Activated CD4-positive, alpha-beta T cell treated with anti-CD3 and anti-CD28 coated beads, Interleukin-2, amount 50 U/mL, for 48 hours (primary cell): Measurements from ENCODE around the gene GRHL1.
"Not testable (repeated sequence)": the region's sequence is repeated elsewhere in the genome, so short reads cannot be mapped to it uniquely, and the experiment has no call there.

Experiments
- DNase-seq, 2 experiments: peaks; one replicate each; pipeline ENCODE4 v3.0.0-alpha.2; 2020

The GRHL1 gene

DNA sequence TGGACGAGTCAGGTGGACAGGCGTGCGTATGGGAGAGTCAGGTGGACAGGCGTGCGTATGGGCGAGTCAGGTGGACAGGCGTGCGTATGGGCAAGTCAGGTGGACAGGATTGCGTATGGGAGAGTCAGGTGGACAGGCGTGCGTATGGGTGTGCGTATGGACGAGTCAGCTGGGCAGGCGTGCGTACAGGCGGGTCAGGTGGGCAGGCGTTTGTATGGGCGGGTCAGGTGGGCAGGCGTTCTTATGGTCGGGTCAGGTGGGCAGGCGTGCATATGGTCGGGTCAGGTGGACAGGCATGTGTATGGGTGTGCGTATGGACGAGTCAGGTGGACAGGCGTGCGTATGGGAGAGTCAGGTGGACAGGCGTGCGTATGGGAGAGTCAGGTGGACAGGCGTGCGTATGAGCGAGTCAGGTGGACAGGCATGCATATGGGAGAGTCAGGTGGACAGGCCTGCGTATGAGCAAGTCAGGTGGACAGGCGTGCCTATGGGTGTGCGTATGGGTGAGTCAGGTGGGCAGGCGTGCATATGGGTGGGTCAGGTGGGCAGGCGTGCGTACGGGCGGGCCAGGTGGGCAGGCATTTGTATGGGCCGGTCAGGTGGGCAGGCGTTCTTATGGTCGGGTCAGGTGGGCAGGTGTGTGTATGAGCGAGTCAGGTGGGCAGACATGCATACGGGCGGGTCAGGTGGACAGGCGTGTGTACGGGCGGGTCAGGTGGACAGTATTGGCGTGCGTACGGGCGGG is 59.5 kb downstream of the GRHL1 start:
- DNase-seq: not testable (repeated sequence)

DNA sequence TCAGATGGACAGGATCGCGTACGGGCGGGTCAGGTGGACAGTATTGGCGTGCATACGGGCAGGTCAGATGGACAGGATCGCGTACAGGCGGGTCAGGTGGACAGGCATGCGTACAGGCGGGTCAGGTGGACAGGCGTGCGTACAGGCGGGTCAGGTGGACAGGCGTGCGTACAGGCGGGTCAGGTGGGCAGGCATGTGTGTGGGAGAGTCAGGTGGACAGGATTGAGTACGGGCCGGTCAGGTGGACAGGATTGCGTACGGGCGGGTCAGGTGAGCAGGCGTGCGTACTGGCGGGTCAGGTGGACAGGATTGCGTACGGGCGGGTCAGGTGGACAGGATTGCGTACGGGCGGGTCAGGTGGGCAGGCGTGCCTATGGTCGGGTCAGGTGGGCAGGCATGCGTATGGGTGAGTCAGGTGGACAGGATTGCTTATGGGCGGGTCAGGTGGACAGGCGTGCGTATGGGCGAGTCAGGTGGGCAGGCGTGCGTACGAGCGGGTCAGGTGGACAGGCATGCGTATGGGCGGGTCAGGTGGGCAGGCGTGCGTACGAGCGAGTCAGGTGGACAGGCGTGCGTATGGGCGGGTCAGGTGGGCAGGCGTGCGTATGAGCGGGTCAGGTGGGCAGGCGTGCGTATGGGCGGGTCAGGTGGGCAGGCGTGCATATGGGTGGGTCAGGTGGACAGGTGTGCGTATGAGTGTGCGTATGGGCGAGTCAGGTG is 60.3 kb downstream of the GRHL1 start:
- not testable (repeated sequence) for DNase-seq

DNA sequence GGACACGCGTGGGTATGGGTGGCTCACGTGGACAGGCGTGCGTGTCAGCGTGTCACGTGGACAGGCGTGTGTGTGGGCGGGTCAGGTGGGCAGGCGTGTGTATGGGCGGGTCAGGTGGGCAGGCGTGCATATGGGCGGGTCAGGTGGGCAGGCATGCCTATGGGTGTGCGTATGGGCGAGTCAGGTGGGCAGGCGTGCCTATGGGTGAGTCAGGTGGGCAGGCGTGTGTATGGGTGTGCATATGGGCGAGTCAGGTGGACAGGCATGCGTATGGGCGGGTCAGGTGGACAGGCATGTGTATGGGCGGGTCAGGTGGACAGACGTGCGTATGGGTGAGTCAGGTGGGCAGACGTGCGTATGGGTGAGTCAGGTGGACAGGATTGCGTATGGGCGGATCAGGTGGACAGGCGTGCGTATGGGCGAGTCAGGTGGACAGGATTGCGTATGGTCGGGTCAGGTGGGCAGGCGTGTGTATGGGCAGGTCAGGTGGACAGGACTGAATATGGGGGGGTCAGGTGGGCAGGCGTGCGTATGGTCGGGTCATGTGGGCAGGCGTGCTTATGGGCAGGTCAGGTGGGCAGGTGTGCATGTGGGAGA is 61.0 kb downstream of the GRHL1 start:
- not testable (repeated sequence) for DNase-seq

DNA sequence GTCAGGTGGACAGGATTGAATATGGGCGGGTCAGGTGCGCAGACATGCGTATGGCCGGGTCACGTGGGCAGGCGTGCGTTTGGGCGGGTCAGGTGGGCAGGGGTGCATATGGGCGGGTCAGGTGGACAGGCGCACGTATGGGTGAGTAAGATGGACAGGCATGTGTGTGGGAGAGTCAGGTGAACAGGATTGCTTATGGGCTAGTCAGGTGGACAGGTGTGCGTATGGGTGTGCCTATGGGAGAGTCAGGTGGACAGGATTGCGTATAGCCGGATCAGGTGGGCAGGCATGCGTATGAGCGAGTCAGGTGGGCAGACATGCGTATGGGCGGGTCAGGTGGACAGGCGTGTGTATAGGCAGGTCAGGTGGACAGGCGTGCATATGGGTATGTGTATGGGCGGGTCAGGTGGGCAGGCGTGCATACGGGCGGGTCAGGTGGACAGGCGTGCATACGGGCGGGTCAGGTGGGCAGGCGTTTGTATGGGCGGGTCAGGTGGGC is 61.5 kb downstream of the GRHL1 start:
- no peak for DNase-seq

DNA sequence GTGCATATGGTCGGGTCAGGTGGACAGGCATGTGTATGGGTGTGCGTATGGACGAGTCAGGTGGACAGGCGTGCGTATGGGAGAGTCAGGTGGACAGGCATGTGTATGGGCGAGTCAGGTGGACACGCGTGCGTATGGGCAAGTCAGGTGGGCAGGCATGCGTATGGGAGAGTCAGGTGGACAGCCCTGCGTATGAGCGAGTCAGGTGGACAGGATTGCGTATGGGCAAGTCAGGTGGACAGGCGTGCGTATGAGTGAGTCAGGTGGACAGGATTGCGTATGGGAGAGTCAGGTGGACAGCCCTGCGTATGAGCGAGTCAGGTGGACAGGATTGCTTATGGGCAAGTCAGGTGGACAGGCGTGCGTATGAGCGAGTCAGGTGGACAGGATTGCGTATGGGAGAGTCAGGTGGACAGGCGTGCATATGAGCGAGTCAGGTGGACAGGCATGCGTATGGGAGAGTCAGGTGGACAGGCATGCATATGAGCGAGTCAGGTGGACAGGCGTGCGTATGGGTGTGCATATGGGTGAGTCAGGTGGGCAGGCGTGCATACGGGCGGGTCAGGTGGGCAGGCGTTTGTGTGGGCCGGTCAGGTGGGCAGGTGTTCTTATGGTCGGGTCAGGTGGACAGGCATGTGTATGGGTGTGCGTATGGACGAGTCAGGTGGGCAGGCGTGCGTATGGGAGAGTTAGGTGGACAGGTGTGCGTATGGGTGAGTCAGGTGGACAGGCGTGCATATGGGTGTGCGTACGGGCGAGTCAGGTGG is 62.3 kb downstream of the GRHL1 start:
- DNase-seq: not testable (repeated sequence)

DNA sequence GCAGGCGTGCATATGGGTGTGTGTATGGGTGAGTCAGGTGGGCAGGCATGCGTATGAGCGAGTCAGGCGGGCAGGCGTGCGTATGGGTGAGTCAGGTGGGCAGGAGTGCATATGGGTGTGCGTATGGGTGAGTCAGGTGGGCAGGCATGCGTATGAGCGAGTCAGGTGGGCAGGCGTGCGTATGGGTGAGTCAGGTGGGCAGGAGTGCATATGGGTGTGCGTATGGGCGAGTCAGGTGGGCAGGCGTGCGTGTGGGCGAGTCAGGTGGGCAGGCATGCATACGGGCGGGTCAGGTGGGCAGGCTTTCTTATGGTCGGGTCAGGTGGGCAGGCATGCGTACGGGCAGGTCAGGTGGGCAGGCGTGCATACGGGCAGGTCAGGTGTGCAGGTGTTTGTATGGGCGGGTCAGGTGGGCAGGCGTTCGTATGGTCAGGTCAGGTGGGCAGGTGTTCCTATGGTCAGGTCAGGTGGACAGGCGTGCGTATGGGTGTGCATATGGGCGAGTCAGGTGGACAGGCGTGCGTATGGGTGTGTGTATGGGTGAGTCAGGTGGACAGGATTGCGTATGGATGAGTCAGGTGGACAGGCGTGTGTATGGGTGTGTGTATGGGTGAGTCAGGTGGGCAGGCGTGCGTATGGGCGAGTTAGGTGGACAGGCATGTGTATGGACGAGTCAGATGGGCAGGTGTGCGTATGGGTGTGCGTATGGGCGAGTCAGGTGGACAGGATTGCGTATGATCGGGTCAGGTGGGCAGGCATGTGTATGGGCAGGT is 63.1 kb downstream of the GRHL1 start:
- no peak for DNase-seq

DNA sequence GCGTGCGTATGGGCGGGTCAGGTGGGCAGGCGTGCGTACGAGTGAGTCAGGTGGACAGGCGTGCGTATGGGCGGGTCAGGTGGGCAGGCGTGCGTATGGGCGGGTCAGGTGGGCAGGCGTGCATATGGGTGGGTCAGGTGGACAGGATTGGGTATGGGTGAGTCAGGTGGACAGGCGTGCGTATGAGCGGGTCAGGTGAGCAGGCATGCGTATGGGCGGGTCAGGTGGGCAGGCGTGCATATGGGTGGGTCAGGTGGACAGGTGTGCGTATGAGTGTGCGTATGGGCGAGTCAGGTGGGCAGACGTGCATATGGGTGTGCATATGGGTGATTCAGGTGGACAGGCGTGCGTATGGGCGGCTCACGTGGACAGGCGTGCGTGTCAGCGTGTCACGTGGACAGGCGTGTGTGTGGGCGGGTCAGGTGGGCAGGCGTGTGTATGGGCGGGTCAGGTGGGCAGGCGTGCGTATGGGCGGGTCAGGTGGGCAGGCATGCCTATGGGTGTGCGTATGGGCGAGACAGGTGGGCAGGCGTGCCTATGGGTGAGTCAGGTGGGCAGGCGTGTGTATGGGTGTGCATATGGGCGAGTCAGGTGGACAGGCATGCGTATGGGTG is 64.0 kb downstream of the GRHL1 start:
- not testable (repeated sequence) for DNase-seq

DNA sequence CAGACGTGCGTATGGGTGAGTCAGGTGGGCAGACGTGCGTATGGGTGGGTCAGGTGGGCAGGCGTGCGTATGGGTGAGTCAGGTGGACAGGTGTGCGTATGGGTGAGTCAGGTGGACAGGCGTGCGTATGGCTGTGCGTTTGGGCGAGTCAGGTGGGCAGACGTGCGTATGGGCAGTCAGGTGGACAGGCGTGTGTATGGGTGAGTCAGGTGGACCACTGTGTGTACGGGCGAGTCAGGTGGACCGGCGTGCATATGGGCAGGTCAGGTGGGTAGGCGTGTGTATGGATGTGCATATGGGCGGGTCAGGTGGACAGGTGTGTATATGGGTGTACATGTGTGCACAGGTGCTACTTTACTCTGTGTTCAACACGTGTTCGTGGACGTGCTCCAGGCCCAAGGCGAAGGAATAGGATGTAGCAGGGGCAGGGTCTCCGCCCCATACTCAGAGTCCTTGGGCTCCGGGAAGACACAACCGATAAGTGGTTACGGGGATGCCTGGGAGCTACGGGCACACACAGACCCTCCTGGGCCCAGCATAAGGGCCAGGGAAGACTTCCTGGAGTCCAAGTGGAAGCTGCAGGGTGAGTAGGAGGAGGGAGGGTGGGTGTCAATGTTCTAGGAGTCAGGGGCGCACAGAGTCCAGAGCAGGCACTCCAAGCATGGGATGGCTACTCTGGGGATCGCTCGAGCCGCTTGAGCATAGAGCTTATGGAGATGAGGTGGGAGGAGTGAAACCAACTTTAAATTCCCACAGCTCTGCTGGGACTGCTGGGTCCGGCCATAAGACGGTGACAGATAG is 64.7 kb downstream of the GRHL1 start:
- no peak for DNase-seq

DNA sequence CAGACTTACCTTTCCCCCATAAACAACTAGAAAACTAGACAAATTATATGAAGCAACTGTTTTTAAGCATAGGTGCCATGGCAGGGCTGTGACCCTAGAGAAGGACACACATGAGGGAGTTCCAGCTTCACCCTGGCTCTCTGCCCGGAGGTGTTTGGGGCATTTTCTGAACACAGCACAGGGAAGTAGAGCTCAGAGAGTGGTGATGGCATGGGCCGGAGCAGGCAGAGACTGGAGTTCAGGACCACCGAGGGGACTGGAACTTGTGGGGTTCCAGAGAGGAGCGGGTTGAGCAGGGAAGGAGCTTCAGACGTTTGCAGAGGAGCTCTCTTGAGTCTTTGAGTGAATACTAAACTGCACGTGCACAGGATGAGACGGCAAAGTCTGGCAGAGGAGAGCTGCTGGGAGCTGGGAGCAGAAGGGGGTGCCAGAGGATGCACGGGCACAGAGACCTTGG is 65.3 kb downstream of the GRHL1 start:
- no peak for DNase-seq

DNA sequence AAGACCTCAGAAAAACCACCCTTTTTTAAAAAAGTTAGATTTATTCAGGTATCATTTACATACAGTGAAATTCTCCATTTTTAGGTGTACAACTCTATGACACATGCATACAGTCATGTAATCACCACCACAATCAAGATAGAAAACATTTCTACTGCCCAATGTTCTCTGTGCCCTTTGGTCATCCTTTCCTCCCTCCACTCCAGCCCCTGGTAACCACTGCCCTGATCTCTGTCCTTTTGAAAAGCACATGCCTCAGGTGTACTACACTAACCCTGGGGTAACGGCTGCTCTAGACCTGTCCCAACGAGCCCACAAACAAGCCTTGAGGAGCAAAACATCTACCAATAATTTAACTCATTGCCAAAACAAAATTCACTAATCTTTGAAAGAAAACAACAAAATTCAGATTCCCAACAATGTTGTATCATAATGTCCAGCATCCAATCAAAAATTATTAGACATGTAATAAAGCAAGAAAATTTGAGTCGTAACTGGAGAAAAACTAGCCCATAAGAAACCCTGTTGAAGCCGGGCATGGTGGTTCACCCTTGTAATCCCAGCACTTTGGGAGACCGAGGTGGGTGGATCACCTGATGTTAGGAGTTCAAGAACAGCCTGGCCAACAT is 65.9 kb downstream of the GRHL1 start:
- DNase-seq: no peak

DNA sequence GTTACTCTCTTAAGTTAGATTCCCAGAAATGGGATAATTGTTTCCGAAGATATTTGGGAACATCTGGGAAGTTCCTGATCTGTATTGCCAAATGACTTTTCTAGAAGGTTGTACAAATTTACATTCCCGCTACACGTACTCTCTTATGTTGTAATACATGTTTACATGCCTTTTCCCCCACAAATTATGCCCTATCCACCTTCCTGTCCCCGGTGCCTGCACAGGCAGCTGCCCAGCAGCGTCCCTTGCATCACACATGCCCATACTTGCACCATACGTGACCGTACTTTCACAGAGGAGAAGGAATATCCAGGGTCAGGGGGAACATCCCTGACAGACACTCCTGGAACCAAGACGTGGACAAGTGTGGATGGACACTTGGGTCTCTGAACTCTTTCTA is 67.7 kb downstream of the GRHL1 start:
- DNase-seq: no peak

DNA sequence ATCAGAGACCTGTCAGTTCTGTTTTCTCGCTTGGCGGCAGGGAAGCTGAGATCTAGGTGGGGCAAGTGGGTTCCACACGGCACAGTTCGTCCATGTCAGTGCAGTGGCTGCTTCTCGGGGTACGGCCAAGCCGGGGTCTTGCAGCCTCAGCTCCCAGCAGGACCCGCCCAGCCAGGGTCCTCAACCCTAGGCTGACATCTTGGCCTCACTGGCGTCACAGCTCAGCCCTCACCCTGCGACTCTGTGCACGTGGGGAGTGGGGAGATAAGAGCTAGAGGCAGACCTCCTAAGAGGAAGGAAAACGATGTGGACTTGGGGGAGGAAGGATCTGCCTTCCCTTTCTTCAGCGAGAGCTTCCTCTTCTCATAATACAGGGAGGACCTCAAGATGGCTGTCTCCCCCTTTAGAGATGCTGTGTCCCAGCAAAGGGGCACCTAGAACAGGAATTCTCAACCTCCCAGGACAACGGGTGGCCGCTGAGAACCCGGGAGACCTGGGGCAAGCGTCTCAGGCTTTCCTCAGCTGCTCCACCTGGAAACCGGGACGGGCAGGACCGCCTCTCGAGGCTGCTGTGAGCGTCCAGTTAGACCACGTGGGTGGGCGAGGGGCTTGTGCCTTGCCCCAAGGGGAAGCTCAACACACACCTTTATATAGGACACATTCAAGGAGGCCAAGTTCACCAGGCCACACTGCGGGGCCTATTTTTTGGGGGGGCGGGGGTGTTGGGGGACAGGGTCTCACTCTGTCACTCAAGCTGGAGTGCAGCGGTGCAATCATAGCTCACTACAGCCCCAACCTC is 68.3 kb downstream of the GRHL1 start:
- DNase-seq: no peak

DNA sequence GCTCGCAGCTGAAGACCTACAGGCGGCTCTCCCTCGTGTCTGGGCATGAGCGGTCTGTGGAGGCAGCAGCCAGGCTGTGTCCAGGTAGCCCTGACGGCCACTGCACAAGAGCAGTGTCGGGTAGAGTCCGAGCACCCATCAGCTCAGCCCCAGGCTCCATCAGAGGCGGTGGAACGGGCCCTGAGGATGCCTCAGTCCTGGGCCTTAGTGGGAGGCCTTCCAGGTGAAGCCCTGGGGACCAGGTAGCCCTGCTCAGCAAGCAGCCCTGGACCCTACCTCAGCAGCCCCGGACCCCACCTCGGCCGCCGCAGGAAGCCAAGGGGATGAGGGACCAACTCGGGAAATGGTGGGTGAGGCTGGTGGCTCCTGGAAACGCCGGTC is 70.5 kb downstream of the GRHL1 start:
- DNase-seq: no peak

DNA sequence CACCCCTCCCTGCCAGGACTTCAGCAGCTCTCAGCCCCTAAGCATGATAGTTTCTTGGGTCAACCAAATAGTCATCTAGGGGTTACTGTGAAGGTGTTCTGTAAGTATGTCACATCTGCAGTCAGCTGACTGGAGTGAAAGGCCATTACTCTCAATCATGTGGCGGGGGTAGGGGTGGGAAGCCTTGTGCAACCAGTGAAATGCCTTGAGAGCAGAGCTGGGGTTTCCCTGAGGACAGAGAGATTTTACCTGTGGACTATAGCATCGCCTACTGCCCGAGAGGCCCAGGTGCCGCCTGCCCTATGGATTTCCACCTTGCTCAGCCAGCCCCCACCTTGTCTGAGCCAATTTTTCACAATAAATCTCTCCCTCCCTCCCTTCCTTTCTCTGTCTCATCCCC is 71.0 kb downstream of the GRHL1 start:
- no peak for DNase-seq

DNA sequence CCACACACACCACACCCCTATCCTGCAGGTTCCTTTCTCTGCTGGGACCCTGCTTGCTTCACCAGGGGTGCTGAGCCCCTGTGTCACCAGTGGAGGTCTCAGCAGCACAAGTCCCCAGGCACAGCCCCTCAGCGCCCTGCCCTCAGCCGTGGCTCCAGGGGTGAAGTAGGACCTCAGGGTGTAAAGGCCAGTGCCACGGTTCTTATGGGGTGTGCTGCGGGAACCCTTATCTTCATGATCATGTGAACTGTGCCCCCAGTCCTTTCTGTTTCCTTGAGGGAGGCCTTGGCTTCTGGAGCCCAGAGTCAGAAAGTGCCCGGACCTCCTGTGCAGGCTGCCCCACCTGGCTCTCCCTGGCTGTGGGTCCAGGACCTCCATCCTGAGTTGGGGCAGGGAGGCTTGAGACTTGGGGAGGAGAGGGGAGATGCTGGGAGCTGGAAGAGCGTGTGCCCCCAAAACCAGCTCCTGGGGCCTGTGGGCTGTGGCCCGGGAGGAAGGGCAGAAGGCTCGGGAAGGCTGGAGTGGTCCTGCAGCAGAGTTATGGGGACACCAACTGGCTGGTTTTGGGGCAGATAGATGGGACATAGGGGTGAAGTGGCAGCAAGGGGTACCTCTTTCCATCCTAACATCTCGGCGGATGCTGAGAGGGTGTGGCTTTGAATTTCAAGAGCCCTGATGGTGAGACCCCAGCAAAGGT is 71.6 kb downstream of the GRHL1 start:
- no peak for DNase-seq

DNA sequence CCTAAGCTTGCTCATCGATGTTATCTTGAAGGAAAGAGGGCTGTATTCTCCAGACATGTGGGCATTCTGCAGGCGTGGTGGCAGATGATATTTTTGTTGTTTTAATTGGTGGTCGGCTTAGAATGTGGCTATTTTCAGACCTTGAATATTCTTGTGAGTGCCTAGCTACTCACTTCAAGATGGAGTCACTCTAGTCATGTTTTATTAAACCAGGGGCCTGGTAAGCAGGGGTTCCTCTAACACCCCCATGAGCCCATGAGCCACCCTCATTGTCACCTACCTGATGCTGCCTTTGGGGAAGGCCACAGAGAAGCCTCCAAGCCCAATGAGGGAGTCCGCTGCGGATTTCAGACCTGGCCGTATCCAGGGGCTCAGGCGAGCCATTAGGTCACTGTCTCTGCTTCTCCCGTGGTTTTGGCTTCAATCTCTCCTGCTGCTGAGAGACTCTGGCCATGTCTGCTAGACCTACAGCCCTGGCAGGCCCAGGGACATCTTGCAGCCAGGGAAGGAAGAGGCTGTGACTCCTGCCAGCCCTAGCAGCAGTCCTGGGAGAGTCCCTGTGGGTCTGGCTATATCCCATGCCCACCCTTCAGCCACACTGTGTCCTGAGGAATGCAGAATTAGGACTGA is 75.6 kb downstream of the GRHL1 start:
- DNase-seq: no peak

DNA sequence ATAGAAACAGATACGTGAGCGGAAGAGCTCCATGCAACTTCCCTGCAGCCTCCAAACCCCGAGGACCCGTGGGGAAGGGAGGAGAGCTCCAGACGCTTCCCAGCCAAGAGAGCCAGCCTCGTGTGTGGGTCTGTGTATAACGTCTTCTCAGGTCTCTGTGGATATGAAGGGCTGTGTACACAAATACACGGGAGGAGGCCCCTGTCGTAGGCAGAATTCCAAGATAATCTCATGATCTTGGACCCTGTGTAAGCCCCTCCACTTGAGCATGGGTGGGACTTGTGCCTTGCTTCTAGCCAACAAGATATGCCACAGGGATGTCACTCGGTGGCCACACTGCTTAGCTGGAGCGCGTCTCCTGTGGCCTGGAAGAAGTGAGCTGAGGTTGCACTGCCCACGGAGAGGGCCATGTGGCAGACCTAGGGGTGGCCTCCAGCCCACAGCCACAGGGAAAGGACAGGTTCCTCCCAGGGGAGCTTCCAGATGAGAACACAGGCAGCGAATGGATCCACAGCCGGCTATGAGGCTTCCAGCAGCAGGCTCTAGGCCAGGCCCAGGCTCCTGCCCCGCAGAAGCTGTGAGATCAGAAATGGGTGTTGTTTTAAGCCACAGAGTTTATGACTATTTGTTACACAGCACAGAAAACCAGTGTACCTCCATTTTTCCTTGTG is 76.3 kb downstream of the GRHL1 start:
- DNase-seq: no peak
